ENCODE data around the gene CD47. TPM values are rescaled to one million over a fixed set of nuclear protein-coding genes. Genes with fewer than 3 reads are reported as not detected.

CD47 gene
- total and polyA plus RNA-seq, 2 of the 4 experiments (the other 2 are of a cell fraction) = 45.9 to 52.0 TPM

- dilution Hi-C loops (cut with HindIII; ENCODE audit: low sequenced_read_pairs, unreplicated experiment) (no loop called here), intact Hi-C loops (cut with micrococcal nuclease) (loop anchor here (10.0 kb wide), 1 partner anchor 208 kb away; no protein-coding TSS in a partner anchor), in situ Hi-C loops (cut with MboI; ENCODE audit: low sequenced_read_pairs) (no loop called here)
- Histone ChIP-seq H2AK9ac (replicated peaks; ENCODE audit: low read depth, low read length, poor library complexity) (no peak overlapping the region), H2BK15ac (ENCODE audit: low read depth, low read length) (no peak overlapping the region), H3K4me1 (ENCODE audit: control insufficient read depth, insufficient read depth, low read length) (peaks cover 3% of the 10 kb centered on the region), H3K27me3 (ENCODE audit: control insufficient read depth, insufficient read depth, low read length) (no peaks in the 10 kb centered on the region), H2AFZ (replicated peaks; ENCODE audit: low read length, poor library complexity) (no peak overlapping the region), H3K56ac (ENCODE audit: extremely low read depth, insufficient read depth, low read length) (no peak overlapping the region), H3K79me1 (ENCODE audit: low read depth in 1 of 2, low read length in 2 of 2) (0 out of 4 replicates have a peak, but pooled peaks cover 0 to 1% of the 10 kb centered on the region in 2 experiments), H2BK20ac (ENCODE audit: low read depth, low read length) (no peak overlapping the region), H4K20me1 (ENCODE audit: insufficient read depth, low read length) (no peaks in the 10 kb centered on the region), H4K91ac (ENCODE audit: insufficient read depth, low read depth, low read length) (no peak overlapping the region), H3K4me3 (ENCODE audit: insufficient read depth, low read depth, low read length) (no peak overlapping the region), H3K18ac (ENCODE audit: low read depth, low read length) (no peak overlapping the region), H3K27ac (ENCODE audit: insufficient read depth, low read length) (no peak overlapping the region), H2AK5ac (ENCODE audit: low read depth, low read length) (no peak overlapping the region), H3K9me3 (ENCODE audit: control insufficient read depth, insufficient read depth, low read length) (no peaks in the 10 kb centered on the region), H3K9ac (ENCODE audit: low read depth, low read length) (no peak overlapping the region), H3K9me1 (ENCODE audit: insufficient read depth, low read length) (no peaks in the 10 kb centered on the region), H2BK5ac (ENCODE audit: low read depth, low read length, poor library complexity, severe bottlenecking) (no peak overlapping the region), H3K23ac (ENCODE audit: low read depth, low read length) (no peak overlapping the region), H3K4me2 (ENCODE audit: low read depth, low read length) (no peak overlapping the region), H3K4ac (ENCODE audit: low read depth, low read length) (no peak overlapping the region), H4K8ac (ENCODE audit: low read depth in 2 of 2, low read length in 2 of 2) (no peak overlapping the region), H2BK120ac (ENCODE audit: low read depth, low read length) (no peak overlapping the region), H4K5ac (ENCODE audit: low read depth, low read length) (no peak overlapping the region), H3K36me3 (ENCODE audit: control insufficient read depth, insufficient read depth, low read length) (no peaks in the 10 kb centered on the region), H3K14ac (replicated peaks; ENCODE audit: low read depth, low read length) (0 out of 2 replicates have a peak overlapping the region, but pooled peaks have one; percentile 1)
- CTCF ChIA-PET = interaction anchor here (1.0 kb wide), 1 partner anchor 8 kb away, joined by 3 read pairs; no protein-coding TSS in a partner anchor
- WGBS, 2 experiments (ENCODE audit: extremely low coverage in 2 of 2, insufficient read length in 1 of 2) = 91% methylated on average over 7 of the region's 9 CpGs; no CpG with 5 or more reads in 1 of the 2 experiments
- BruUV-seq (replicated peaks) = no TSS peak
- no peak for DNase-seq
- POLR2A ChIA-PET (ENCODE audit: unreplicated experiment) = no interaction called here
- TF ChIP-seq RCOR1 (IDR thresholded peaks at IDR 0.05; ENCODE audit: insufficient replicate concordance, low read length) (no peak), CTCF (conservative IDR thresholded peaks at IDR 0.05; ENCODE audit: low read depth, low read length) (no peak), RAD21 (IDR thresholded peaks at IDR 0.05; ENCODE audit: low read length) (no peak), CEBPB (IDR thresholded peaks at IDR 0.05; ENCODE audit: low read depth, low read length) (no peak), MXI1 (IDR thresholded peaks at IDR 0.05; ENCODE audit: borderline replicate concordance, low read depth, low read length) (no peak), NFE2L2 (IDR thresholded peaks at IDR 0.05; ENCODE audit: low read depth, low read length) (no peak), MAZ (IDR thresholded peaks at IDR 0.05; ENCODE audit: borderline replicate concordance, low read depth, low read length) (no peak), POLR2A (IDR thresholded peaks at IDR 0.05; ENCODE audit: low read depth, low read length) (no peak), CHD1 (IDR thresholded peaks at IDR 0.05; ENCODE audit: low read depth, low read length) (no peak), MAFK (IDR thresholded peaks at IDR 0.05; ENCODE audit: low read depth, low read length) (no peak), FOS (IDR thresholded peaks at IDR 0.05; ENCODE audit: low read depth, low read length) (no peak), USF2 (IDR thresholded peaks at IDR 0.05; ENCODE audit: low read depth, low read length) (no peak), RFX5 (IDR thresholded peaks at IDR 0.05; ENCODE audit: low read depth, low read length) (no peak), BHLHE40 (IDR thresholded peaks at IDR 0.05; ENCODE audit: low read depth, low read length) (no peak)
- TF ChIP-seq, protein P1, sequence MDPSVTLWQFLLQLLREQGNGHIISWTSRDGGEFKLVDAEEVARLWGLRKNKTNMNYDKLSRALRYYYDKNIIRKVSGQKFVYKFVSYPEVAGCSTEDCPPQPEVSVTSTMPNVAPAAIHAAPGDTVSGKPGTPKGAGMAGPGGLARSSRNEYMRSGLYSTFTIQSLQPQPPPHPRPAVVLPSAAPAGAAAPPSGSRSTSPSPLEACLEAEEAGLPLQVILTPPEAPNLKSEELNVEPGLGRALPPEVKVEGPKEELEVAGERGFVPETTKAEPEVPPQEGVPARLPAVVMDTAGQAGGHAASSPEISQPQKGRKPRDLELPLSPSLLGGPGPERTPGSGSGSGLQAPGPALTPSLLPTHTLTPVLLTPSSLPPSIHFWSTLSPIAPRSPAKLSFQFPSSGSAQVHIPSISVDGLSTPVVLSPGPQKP (IDR thresholded peaks at IDR 0.05; ENCODE audit: borderline replicate concordance, low read depth, low read length) = no peak
- no peak for ATAC-seq (ENCODE audit: low read depth)
These were observed 5.9 kb upstream of the CD47 start for GRCh38 chr3:108096532-108097321.

Data from IMR-90 (cell line).